Astrocyte (in vitro differentiated cells and primary cell): ENCODE results near the gene HYAL1. TPM values are rescaled to one million over a fixed set of nuclear protein-coding genes. Genes with fewer than 3 reads are reported as not detected.

Source experiments
- DNase-seq: peaks from one replicate; pipeline ENCODE4 v3.0.0-alpha.2; 2010; ENCODE audit warnings: low read depth
- FAIRE-seq: peaks from 2 replicates; lab custom pipeline; 2011; peaks lifted over from hg19 to GRCh38; lab: Jason Lieb, UNC
- H2AFZ ChIP-seq: 2 replicates; pipeline ENCODE4 v1.6.0; 2012; ENCODE audit warnings: low read depth, low read length, inconsistent platforms
- H3K27ac ChIP-seq: 2 replicates; pipeline ENCODE4 v1.5.1; 2011; ENCODE audit warnings: low read depth, low read length, inconsistent platforms
- H3K27me3 ChIP-seq: 2 replicates; pipeline ENCODE4 v1.6.0; 2011; ENCODE audit warnings: low read length, inconsistent platforms; ENCODE audit not compliant: insufficient read depth
- H3K36me3 ChIP-seq: 2 replicates; pipeline ENCODE4 v1.5.1; 2011; ENCODE audit warnings: low read length, inconsistent platforms; ENCODE audit not compliant: insufficient read depth
- H3K4me1 ChIP-seq: 2 replicates; pipeline ENCODE4 v1.5.1; 2011; ENCODE audit warnings: low read length, inconsistent platforms; ENCODE audit not compliant: insufficient read depth
- H3K4me2 ChIP-seq: 2 replicates; pipeline ENCODE4 v1.6.0; 2012; ENCODE audit warnings: low read length, inconsistent platforms
- H3K4me3 ChIP-seq: 2 replicates; pipeline ENCODE4 v1.5.1; 2011; ENCODE audit warnings: low read depth, mild to moderate bottlenecking, low read length, inconsistent platforms; ENCODE audit not compliant: insufficient read depth
- H3K79me2 ChIP-seq: 2 replicates; pipeline ENCODE4 v1.6.0; 2012; ENCODE audit warnings: mild to moderate bottlenecking, low read length, inconsistent platforms; ENCODE audit not compliant: insufficient read depth
- H3K9ac ChIP-seq: 2 replicates; pipeline ENCODE4 v1.6.0; 2012; ENCODE audit warnings: mild to moderate bottlenecking, low read length, inconsistent platforms
- H3K9me3 ChIP-seq: 2 replicates; pipeline ENCODE4 v1.5.1; 2012; ENCODE audit warnings: low read depth, mild to moderate bottlenecking, low read length, inconsistent platforms; ENCODE audit not compliant: insufficient read depth
- H4K20me1 ChIP-seq: 2 replicates; pipeline ENCODE4 v1.6.0; 2012; ENCODE audit warnings: low read length, inconsistent platforms; ENCODE audit not compliant: insufficient read depth
- H3K27ac Mint-ChIP-seq: one replicate; pipeline ENCODE4 v1.8.0; 2021; ENCODE audit warnings: mild to moderate bottlenecking, mixed read lengths; ENCODE audit not compliant: unreplicated experiment
- H3K27me3 Mint-ChIP-seq: one replicate; pipeline ENCODE4 v1.8.0; 2021; ENCODE audit warnings: low read depth, mixed read lengths; ENCODE audit not compliant: unreplicated experiment
- H3K36me3 Mint-ChIP-seq: one replicate; pipeline ENCODE4 v1.8.0; 2021; ENCODE audit warnings: low read depth, mixed read lengths; ENCODE audit not compliant: unreplicated experiment
- H3K4me1 Mint-ChIP-seq: one replicate; pipeline ENCODE4 v1.8.0; 2021; ENCODE audit warnings: low read depth, mixed read lengths; ENCODE audit not compliant: unreplicated experiment
- H3K4me3 Mint-ChIP-seq: one replicate; pipeline ENCODE4 v1.8.0; 2021; ENCODE audit warnings: mild to moderate bottlenecking, moderate library complexity, mixed read lengths; ENCODE audit not compliant: unreplicated experiment
- H3K9me3 Mint-ChIP-seq: one replicate; pipeline ENCODE4 v1.8.0; 2021; ENCODE audit warnings: mild to moderate bottlenecking, mixed read lengths; ENCODE audit not compliant: unreplicated experiment
- EZH2 ChIP-seq: IDR thresholded peaks from 2 replicates; pipeline ENCODE4 v1.6.1; 2012; ENCODE audit warnings: mild to moderate bottlenecking, low read length, inconsistent platforms; ENCODE audit not compliant: insufficient read depth
- total RNA-seq: library from RNA; stranded (reverse); gene quantifications from 2 replicates; pipeline ENCODE4 v1.2.1, GENCODE V29; 2021
- TF ChIP-seq, protein P1 (sequence below): IDR thresholded peaks from 2 replicates; pipeline ENCODE4 v1.5.1; 2011; ENCODE audit warnings: low read depth, mild to moderate bottlenecking, inconsistent platforms, low read length, moderate library complexity; ENCODE audit not compliant: insufficient read depth

Gene HYAL1
- total RNA-seq, 1 donor from 2014 or later, result 0.27 TPM

DNA sequence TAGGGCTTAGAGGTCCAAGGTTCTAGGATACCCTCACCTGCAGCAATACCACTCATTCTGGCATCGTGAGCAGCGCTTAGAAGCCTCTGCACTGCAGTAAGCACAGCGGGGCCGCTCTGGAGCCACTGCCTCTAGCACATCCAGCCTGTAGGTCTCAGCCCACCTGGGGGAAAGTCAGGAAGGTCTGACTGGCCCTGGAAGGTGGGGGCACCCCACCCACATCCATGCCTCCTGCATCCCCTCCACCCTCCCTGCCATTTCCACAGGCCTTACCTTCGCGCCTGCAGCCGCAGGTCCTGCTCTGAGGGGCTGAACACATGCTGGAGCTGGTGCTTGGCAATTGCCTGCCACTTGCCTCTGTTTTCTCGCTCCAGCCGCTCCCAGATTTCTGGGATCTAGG is 38.2 kb upstream of the HYAL1 start:
- TF ChIP-seq EZH2, result no peak
- TF ChIP-seq, protein P1, sequence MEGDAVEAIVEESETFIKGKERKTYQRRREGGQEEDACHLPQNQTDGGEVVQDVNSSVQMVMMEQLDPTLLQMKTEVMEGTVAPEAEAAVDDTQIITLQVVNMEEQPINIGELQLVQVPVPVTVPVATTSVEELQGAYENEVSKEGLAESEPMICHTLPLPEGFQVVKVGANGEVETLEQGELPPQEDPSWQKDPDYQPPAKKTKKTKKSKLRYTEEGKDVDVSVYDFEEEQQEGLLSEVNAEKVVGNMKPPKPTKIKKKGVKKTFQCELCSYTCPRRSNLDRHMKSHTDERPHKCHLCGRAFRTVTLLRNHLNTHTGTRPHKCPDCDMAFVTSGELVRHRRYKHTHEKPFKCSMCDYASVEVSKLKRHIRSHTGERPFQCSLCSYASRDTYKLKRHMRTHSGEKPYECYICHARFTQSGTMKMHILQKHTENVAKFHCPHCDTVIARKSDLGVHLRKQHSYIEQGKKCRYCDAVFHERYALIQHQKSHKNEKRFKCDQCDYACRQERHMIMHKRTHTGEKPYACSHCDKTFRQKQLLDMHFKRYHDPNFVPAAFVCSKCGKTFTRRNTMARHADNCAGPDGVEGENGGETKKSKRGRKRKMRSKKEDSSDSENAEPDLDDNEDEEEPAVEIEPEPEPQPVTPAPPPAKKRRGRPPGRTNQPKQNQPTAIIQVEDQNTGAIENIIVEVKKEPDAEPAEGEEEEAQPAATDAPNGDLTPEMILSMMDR, result no peak
- Histone ChIP-seq H3K4me3 (no peak overlapping the region), H3K4me2 (no peak overlapping the region), H3K4me1 (peaks cover 24% of the 10 kb centered on the region), H3K79me2 (peaks cover 5% of the 10 kb centered on the region), H2AFZ (no peak overlapping the region), H4K20me1 (peaks cover 3% of the 10 kb centered on the region), H3K9ac (no peak overlapping the region), H3K27ac (no peak overlapping the region), H3K9me3 (no peaks in the 10 kb centered on the region), H3K36me3 (no peaks in the 10 kb centered on the region), H3K27me3 (no peaks in the 10 kb centered on the region)
- no peak overlapping the region for H3K4me3 Mint-ChIP-seq
- H3K27ac Mint-ChIP-seq, result no peak overlapping the region
- H3K36me3 Mint-ChIP-seq, result no peaks in the 10 kb centered on the region
- peaks cover 36% of the 10 kb centered on the region for H3K27me3 Mint-ChIP-seq
- H3K4me1 Mint-ChIP-seq, result peaks cover 10% of the 10 kb centered on the region
- H3K9me3 Mint-ChIP-seq, result peaks cover 6% of the 10 kb centered on the region
- DNase-seq, result no peak
- FAIRE-seq, result no peak

DNA sequence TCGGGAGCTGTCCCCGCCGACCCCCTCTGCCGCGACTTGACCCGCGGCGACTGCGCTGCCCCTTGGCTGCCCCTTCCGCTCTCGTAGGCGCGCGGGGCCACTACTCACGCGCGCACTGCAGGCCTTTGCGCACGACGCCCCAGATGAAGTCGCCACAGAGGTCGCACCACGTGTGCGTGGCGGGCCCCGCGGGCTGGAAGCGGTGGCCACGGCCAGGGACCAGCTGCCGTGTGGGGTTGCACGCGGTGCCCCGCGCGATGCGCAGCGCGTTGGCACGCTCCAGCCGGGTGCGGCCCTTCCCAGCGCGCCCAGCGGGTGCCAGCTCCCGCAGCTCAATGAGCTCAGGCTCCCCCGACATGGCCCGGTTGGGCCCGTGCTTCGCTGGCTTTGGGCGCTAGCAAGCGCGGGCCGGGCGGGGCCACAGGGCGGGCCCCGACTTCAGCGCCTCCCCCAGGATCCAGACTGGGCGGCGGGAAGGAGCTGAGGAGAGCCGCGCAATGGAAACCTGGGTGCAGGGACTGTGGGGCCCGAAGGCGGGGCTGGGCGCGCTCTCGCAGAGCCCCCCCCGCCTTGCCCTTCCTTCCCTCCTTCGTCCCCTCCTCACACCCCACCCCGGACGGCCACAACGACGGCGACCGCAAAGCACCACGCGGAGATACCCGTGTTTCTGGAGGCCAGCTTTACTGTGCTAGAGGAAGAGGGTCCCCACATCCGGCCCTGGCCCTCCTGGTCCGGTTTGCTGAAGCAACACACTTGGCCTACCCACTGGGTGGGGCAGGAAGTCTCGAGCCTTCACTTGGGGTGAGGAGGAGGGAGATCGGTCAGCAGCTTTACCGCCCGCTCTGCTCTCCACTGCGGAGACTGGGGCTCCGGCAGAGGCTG is 37.3 kb upstream of the HYAL1 start, which contains the start of gene RASSF1:
RASSF1 (minus strand) TSS at position 389 of the 882 bp plus-strand sequence; CDS start at position 358, 31 bp downstream.
- Histone ChIP-seq H3K27ac (no peak within 1 kb of the TSS), H3K9me3 (no peaks in the 10 kb centered on the region), H3K9ac (peak within 1 kb of the TSS; percentile 37), H3K36me3 (no peaks in the 10 kb centered on the region), H4K20me1 (peaks cover 11% of the 10 kb centered on the region), H3K79me2 (peaks cover 14% of the 10 kb centered on the region), H3K4me2 (peak within 1 kb of the TSS; percentile 78), H2AFZ (peak within 1 kb of the TSS; percentile 39), H3K4me3 (peak within 1 kb of the TSS; percentile 41), H3K4me1 (peaks cover 27% of the 10 kb centered on the region), H3K27me3 (no peaks in the 10 kb centered on the region)
- Mint-ChIP-seq H3K27me3 (peaks cover 32% of the 10 kb centered on the region), H3K36me3 (no peaks in the 10 kb centered on the region), H3K27ac (no peak within 1 kb of the TSS), H3K4me1 (peaks cover 10% of the 10 kb centered on the region), H3K9me3 (peaks cover 4% of the 10 kb centered on the region), H3K4me3 (peak within 1 kb of the TSS; percentile 94)
- FAIRE-seq (no peak), DNase-seq (no peak)
- TF ChIP-seq, protein P1, result no peak
- peak; percentile 35 for TF ChIP-seq EZH2

DNA sequence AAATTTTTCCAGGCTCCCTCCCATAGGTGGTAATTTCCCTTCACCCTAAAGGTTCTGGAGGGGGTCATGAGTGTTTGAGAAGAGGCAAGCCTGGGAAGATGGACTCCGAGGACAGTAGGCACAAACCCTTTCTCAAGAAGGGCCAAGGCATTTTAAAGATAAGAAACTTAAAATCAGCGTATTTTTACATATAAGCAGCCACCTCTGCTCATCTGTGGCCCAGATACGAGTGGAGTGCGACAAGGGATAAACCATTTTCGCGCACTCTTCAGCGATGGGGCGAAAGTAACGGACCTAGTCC is 36.7 kb upstream of the HYAL1 start:
- H3K27ac ChIP-seq, result no peak overlapping the region
- peaks cover 4% of the 10 kb centered on the region for H3K9me3 Mint-ChIP-seq
- peaks cover 14% of the 10 kb centered on the region for H3K4me1 Mint-ChIP-seq
- H3K9ac ChIP-seq, result peak overlapping the region; percentile 37
- H4K20me1 ChIP-seq, result peaks cover 17% of the 10 kb centered on the region
- H3K27ac Mint-ChIP-seq, result no peak overlapping the region
- H3K27me3 ChIP-seq, result no peaks in the 10 kb centered on the region
- H3K9me3 ChIP-seq, result no peaks in the 10 kb centered on the region
- peak overlapping the region; percentile 94 for H3K4me3 Mint-ChIP-seq
- no peaks in the 10 kb centered on the region for H3K36me3 ChIP-seq
- H3K27me3 Mint-ChIP-seq, result peaks cover 32% of the 10 kb centered on the region
- DNase-seq (no peak), FAIRE-seq (no peak)
- H3K4me2 ChIP-seq, result peak overlapping the region; percentile 78
- H2AFZ ChIP-seq, result peak overlapping the region; percentile 39
- H3K79me2 ChIP-seq, result peaks cover 20% of the 10 kb centered on the region
- H3K4me1 ChIP-seq, result peaks cover 26% of the 10 kb centered on the region
- H3K4me3 ChIP-seq, result peak overlapping the region; percentile 41
- TF ChIP-seq, protein P1, result no peak
- no peak for TF ChIP-seq EZH2
- no peaks in the 10 kb centered on the region for H3K36me3 Mint-ChIP-seq
